OCI-LY7 (cell line): ENCODE measurements around the gene ERCC5. TPM values are rescaled to one million over a fixed set of nuclear protein-coding genes. Genes with fewer than 3 reads are reported as not detected.

Experiments used
- BruUV-seq: library from RNA; stranded (reverse); fragments of 400-500 nt; replicated peaks from 2 replicates; lab custom pipeline; 2021; lab: Mats Ljungman, UMichigan
- CTCF ChIA-PET: fragments of 300-600 bp; sonication (Branson Sonifier 250); formaldehyde crosslinking; loops from one replicate; lab custom pipeline; 2022; ENCODE audit warnings: antibody characterized with exemption; ENCODE audit not compliant: unreplicated experiment; lab: Charles Lee
- POLR2A ChIA-PET: fragments of 300-600 bp; sonication (Branson Sonifier 250); formaldehyde crosslinking; loops from one replicate; lab custom pipeline; 2022; ENCODE audit warnings: antibody characterized with exemption; lab: Charles Lee
- DNase-seq: peaks from one replicate; pipeline ENCODE4 v3.0.0-alpha.2; 2015; ENCODE audit warnings: low spot score
- H2AFZ ChIP-seq: fragments of 200-600 bp; sonication (generic), shearing (Covaris generic); 2 replicates; pipeline ENCODE4 v1.6.1; 2014; ENCODE audit warnings: mild to moderate bottlenecking, antibody characterized with exemption, low read length, moderate library complexity
- H3K27ac ChIP-seq: fragments of 200-600 bp; sonication (generic); 2 replicates; pipeline ENCODE4 v1.5.1; 2014; ENCODE audit warnings: mixed run types, low read depth, mild to moderate bottlenecking, moderate library complexity, low read length, inconsistent platforms; ENCODE audit not compliant: poor library complexity, severe bottlenecking
- H3K36me3 ChIP-seq: fragments of 200-600 bp; sonication (generic); 2 replicates; pipeline ENCODE4 v1.6.1; 2014; ENCODE audit warnings: mild to moderate bottlenecking, antibody characterized with exemption, low read length, moderate library complexity, mixed read lengths; ENCODE audit not compliant: insufficient read depth
- H3K4me1 ChIP-seq: fragments of 200-600 bp; sonication (generic); 2 replicates; pipeline ENCODE4 v1.5.1; 2014; ENCODE audit warnings: mild to moderate bottlenecking, low read length; ENCODE audit not compliant: insufficient read depth, poor library complexity, severe bottlenecking
- H3K4me2 ChIP-seq: fragments of 200-600 bp; sonication (generic); 2 replicates; pipeline ENCODE4 v1.6.1; 2014; ENCODE audit warnings: mild to moderate bottlenecking, low read length
- H3K4me3 ChIP-seq: fragments of 200-600 bp; sonication (generic); 2 replicates; pipeline ENCODE4 v1.5.1; 2014; ENCODE audit warnings: mild to moderate bottlenecking, low read depth, low read length; ENCODE audit not compliant: poor library complexity, severe bottlenecking
- H3K79me2 ChIP-seq: fragments of 200-600 bp; sonication (generic); 2 replicates; pipeline ENCODE4 v1.6.1; 2016; ENCODE audit warnings: low read depth, mild to moderate bottlenecking, low read length, moderate library complexity, mixed read lengths; ENCODE audit not compliant: insufficient read depth
- H3K9me2 ChIP-seq: fragments of 200-600 bp; sonication (generic); 2 replicates; pipeline ENCODE4 v1.6.1; 2016; ENCODE audit warnings: mild to moderate bottlenecking, low read length, mixed read lengths; ENCODE audit not compliant: insufficient read depth
- H3K9me3 ChIP-seq: fragments of 200-600 bp; sonication (generic); 2 replicates; pipeline ENCODE4 v1.6.1; 2014; ENCODE audit warnings: mild to moderate bottlenecking, mixed run types, low read length, mixed read lengths
- H4K20me1 ChIP-seq: fragments of 200-600 bp; sonication (generic); 2 replicates; pipeline ENCODE4 v1.6.1; 2014; ENCODE audit warnings: mild to moderate bottlenecking, antibody characterized with exemption, low read length, moderate library complexity, mixed read lengths; ENCODE audit not compliant: insufficient read depth
- CTCF ChIP-seq: fragments of 200-600 bp; sonication (generic); conservative IDR thresholded peaks from 2 replicates; pipeline ENCODE4 v1.5.1; 2014; ENCODE audit warnings: mild to moderate bottlenecking, antibody characterized with exemption, low read length, moderate library complexity, mixed read lengths
- EZH2phosphoT487 ChIP-seq: fragments of 200-600 bp; sonication (generic); IDR thresholded peaks from 2 replicates; pipeline ENCODE4 v1.6.1; 2018; ENCODE audit warnings: low read depth, borderline replicate concordance, mild to moderate bottlenecking, mixed run types, antibody characterized with exemption, low read length, moderate library complexity, mixed read lengths
- intact Hi-C: fragments of 100-400 bp; cut with micrococcal nuclease; formaldehyde crosslinking; loops from one replicate; pipeline ENCODE4 v1.10.0; 2022; ENCODE audit not compliant: unreplicated experiment
- total RNA-seq, 2 experiments: library from RNA; depleted of rRNA in 1 of 2; stranded (reverse); fragments of >200 nt in 1 of 2; shearing (Covaris generic) in 1 of 2; gene quantifications; 2 replicates each; pipeline ENCODE4 v1.2.3, GENCODE V29; 2014 to 2022

ERCC5 gene
- total RNA-seq, 2 experiments from 2014 or later = 37.9 to 38.5 TPM

GRCh38 chr13:102799426-102800144, 46.2 kb upstream of the ERCC5 start:
- DNase-seq = no peak

GRCh38 chr13:102800145-102801041, 45.4 kb upstream of the ERCC5 start:
- no peaks in the 10 kb centered on the region for H3K9me2 ChIP-seq
- CTCF ChIA-PET = no interaction called here
- intact Hi-C loops = no loop called here
- no TSS peak for BruUV-seq
- POLR2A ChIA-PET = no interaction called here
- H3K4me3 ChIP-seq = no peak overlapping the region
- no peaks in the 10 kb centered on the region for H3K36me3 ChIP-seq
- H3K9me3 ChIP-seq = no peaks in the 10 kb centered on the region
- H3K4me1 ChIP-seq = no peaks in the 10 kb centered on the region
- no peak overlapping the region for H3K27ac ChIP-seq
- no peak overlapping the region for H3K4me2 ChIP-seq
- H4K20me1 ChIP-seq = no peaks in the 10 kb centered on the region
- H3K79me2 ChIP-seq = no peaks in the 10 kb centered on the region
- no peak overlapping the region for H2AFZ ChIP-seq
- no peak for TF ChIP-seq EZH2phosphoT487
- no peak for TF ChIP-seq CTCF
- DNase-seq = no peak

More at GRCh38 chr13:102799426-102800144, 46.2 kb upstream of the ERCC5 start:
- H3K9me2 ChIP-seq = no peaks in the 10 kb centered on the region
- no peaks in the 10 kb centered on the region for H3K79me2 ChIP-seq
- ChIA-PET CTCF (no interaction called here), POLR2A (no interaction called here)
- BruUV-seq = no TSS peak
- H3K4me1 ChIP-seq = no peaks in the 10 kb centered on the region
- no peaks in the 10 kb centered on the region for H3K36me3 ChIP-seq
- H3K27ac ChIP-seq = no peak overlapping the region
- TF ChIP-seq EZH2phosphoT487 (no peak), CTCF (no peak)
- intact Hi-C loops = no loop called here
- no peaks in the 10 kb centered on the region for H4K20me1 ChIP-seq
- H2AFZ ChIP-seq = no peak overlapping the region
- H3K4me3 ChIP-seq = no peak overlapping the region
- no peaks in the 10 kb centered on the region for H3K9me3 ChIP-seq
- H3K4me2 ChIP-seq = no peak overlapping the region
